Parathyroid adenoma (tissue), 2 donors: Measurements from ENCODE around the gene LRIG1.

Experiments
- H2AFZ ChIP-seq: fragments of 300-600 bp; sonication (generic); one replicate; pipeline ENCODE4 v1.7.0; 2017; ENCODE audit warnings: antibody characterized with exemption, mild to moderate bottlenecking
- H3K27ac ChIP-seq: fragments of 300-600 bp; sonication (generic); one replicate; pipeline ENCODE4 v1.7.0; 2017
- H3K27me3 ChIP-seq: fragments of 300-600 bp; sonication (generic); one replicate; pipeline ENCODE4 v1.7.0; 2017; ENCODE audit warnings: low read length; ENCODE audit not compliant: control insufficient read depth, insufficient read depth
- H3K36me3 ChIP-seq: fragments of 300-600 bp; sonication (generic); one replicate; pipeline ENCODE4 v1.7.0; 2017; ENCODE audit warnings: low read length; ENCODE audit not compliant: control insufficient read depth, insufficient read depth
- H3K4me1 ChIP-seq: fragments of 300-600 bp; sonication (generic); one replicate; pipeline ENCODE4 v1.7.0; 2017; ENCODE audit warnings: control low read depth
- H3K4me2 ChIP-seq: fragments of 300-600 bp; sonication (generic); one replicate; pipeline ENCODE4 v1.7.0; 2017; ENCODE audit warnings: low read length
- H3K4me3 ChIP-seq: fragments of 300-600 bp; sonication (generic); one replicate; pipeline ENCODE4 v1.7.0; 2017; ENCODE audit warnings: low read depth, low read length
- H3K79me2 ChIP-seq: fragments of 300-600 bp; sonication (generic); one replicate; pipeline ENCODE4 v1.7.0; 2017; ENCODE audit warnings: control low read depth
- H3K9ac ChIP-seq: fragments of 300-600 bp; sonication (generic); one replicate; pipeline ENCODE4 v1.7.0; 2017; ENCODE audit warnings: mild to moderate bottlenecking
- H3K9me3 ChIP-seq: fragments of 300-600 bp; sonication (generic); one replicate; pipeline ENCODE4 v1.7.0; 2017; ENCODE audit warnings: low read length; ENCODE audit not compliant: control insufficient read depth
- CTCF ChIP-seq: fragments of 300-600 bp; sonication (generic); IDR thresholded peaks from one replicate; pipeline ENCODE4 v1.7.0; 2017; ENCODE audit warnings: antibody characterized with exemption, mild to moderate bottlenecking
- donor health status: primary hyperparathyroidism.

LRIG1 gene

GRCh38 chr3:66475386-66476020 is 25.3 kb downstream of the LRIG1 start:
- Histone ChIP-seq H3K4me1 (no peaks in the 10 kb centered on the region), H2AFZ (no peak overlapping the region), H3K9ac (no peak overlapping the region), H3K9me3 (no peaks in the 10 kb centered on the region), H3K27me3 (no peaks in the 10 kb centered on the region), H3K27ac (no peak overlapping the region), H3K4me3 (no peak overlapping the region), H3K36me3 (no peaks in the 10 kb centered on the region), H3K79me2 (peaks cover 16% of the 10 kb centered on the region), H3K4me2 (no peak overlapping the region)
- TF ChIP-seq CTCF: no peak

GRCh38 chr3:66473692-66474091 is 27.1 kb downstream of the LRIG1 start:
- Histone ChIP-seq H3K4me2 (peak overlapping the region; percentile 21), H3K4me3 (no peak overlapping the region), H3K36me3 (no peaks in the 10 kb centered on the region), H3K4me1 (no peaks in the 10 kb centered on the region), H3K9ac (no peak overlapping the region), H3K79me2 (peaks cover 21% of the 10 kb centered on the region), H2AFZ (no peak overlapping the region), H3K27ac (no peak overlapping the region), H3K27me3 (no peaks in the 10 kb centered on the region), H3K9me3 (no peaks in the 10 kb centered on the region)
- TF ChIP-seq CTCF: no peak

- Histone ChIP-seq H3K27ac (no peak overlapping the region), H2AFZ (no peak overlapping the region), H3K9me3 (no peaks in the 10 kb centered on the region), H3K4me1 (no peaks in the 10 kb centered on the region), H3K27me3 (no peaks in the 10 kb centered on the region), H3K9ac (no peak overlapping the region), H3K4me3 (no peak overlapping the region), H3K36me3 (no peaks in the 10 kb centered on the region), H3K4me2 (no peak overlapping the region), H3K79me2 (peaks cover 15% of the 10 kb centered on the region)
- TF ChIP-seq CTCF: no peak
These were observed 27.6 kb downstream of the LRIG1 start for GRCh38 chr3:66473181-66473580.

- no peak for TF ChIP-seq CTCF
- Histone ChIP-seq H3K4me3 (no peak overlapping the region), H3K4me1 (no peaks in the 10 kb centered on the region), H3K4me2 (no peak overlapping the region), H3K27ac (no peak overlapping the region), H2AFZ (no peak overlapping the region), H3K36me3 (no peaks in the 10 kb centered on the region), H3K9ac (no peak overlapping the region), H3K27me3 (no peaks in the 10 kb centered on the region), H3K9me3 (no peaks in the 10 kb centered on the region), H3K79me2 (peaks cover 15% of the 10 kb centered on the region)
These were observed 28.3 kb downstream of the LRIG1 start for GRCh38 chr3:66472313-66473134.
